ENCODE measurements around the gene MS4A2. TPM values are rescaled to one million over a fixed set of nuclear protein-coding genes. Genes with fewer than 3 reads are reported as not detected.
"Not testable (repeated sequence)": the region's sequence is repeated elsewhere in the genome, so short reads cannot be mapped to it uniquely, and the experiment has no call there.

MS4A2 gene
- total RNA-seq, 1 donor from 2014 or later, result 0.67 TPM

- no peak for DNase-seq (ENCODE audit: low spot score)
- intact Hi-C loops (cut with DNase I), result no loop called here
Observed at GRCh38 chr11:60098508-60098907, 10.0 kb downstream of the MS4A2 start.

GRCh38 chr11:60100516-60100915 lies 12.1 kb downstream of the MS4A2 start:
- intact Hi-C loops (cut with DNase I), result no loop called here
- no peak for DNase-seq (ENCODE audit: low spot score)

DNA sequence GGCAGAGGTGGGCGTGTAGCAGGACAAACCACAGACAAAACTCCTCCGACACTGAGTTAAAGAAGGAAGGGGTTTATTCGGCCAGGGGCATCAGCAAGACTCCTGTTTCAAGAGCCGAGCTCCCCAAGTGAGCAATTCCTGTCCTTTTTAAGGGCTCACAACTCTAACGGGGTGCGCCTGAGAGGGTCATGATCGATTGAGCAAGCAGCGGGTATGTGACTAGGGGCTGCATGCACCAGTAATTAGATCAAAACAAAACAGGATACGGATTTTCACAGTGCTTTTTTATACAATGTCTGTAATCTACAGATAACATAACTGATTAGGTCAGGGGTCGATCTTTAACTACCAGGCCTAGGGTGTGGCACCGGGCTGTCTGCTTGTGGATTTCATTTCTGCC lies 12.9 kb downstream of the MS4A2 start:
- intact Hi-C loops (cut with DNase I); DNase-seq (ENCODE audit: low spot score): not testable (repeated sequence)

GRCh38 chr11:60104471-60105115 lies 16.1 kb downstream of the MS4A2 start:
- intact Hi-C loops (cut with DNase I); DNase-seq (ENCODE audit: low spot score): not testable (repeated sequence)

GRCh38 chr11:60108631-60109030 lies 20.2 kb downstream of the MS4A2 start:
- intact Hi-C loops (cut with DNase I); DNase-seq (ENCODE audit: low spot score): not testable (repeated sequence)

GRCh38 chr11:60111793-60112192 lies 23.3 kb downstream of the MS4A2 start:
- intact Hi-C loops (cut with DNase I), result no loop called here
- no peak for DNase-seq (ENCODE audit: low spot score)

DNA sequence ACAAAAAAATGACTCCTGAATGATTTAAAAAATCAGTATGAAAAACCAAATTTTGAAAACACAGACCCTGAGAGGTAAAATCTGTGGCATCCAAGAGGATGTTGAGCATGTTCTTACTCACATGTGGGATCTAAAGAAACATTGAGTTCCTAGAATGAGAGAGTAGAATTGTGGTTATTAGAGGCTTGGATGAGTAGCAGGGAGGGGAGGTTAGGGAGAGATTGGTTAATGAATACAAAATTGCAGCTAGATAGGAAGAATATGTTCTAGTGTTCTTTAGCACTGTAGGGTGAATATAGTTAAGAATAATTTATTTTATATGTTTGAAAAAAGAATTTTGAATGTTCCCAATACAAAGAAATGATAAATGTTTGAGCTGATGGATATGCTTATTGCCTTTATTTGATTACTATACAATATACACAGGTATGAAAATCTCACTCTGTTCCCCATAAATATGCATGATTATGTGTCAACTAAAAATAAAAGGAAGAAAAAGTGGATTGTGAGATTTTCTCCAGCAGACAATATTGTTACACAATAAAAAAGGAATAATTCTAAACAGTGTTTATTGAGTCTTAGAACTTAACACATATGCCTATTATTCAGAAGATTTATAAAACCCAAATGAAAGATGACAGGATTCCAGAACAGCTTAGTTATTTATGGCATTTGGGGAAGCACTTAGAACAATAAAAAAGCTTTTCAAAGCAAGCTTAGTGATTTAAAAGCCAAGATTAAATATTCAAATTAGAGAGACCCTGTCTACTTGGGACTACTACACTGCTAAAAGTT lies 28.7 kb downstream of the MS4A2 start:
- intact Hi-C loops (cut with DNase I), result no loop called here
- DNase-seq (ENCODE audit: low spot score), result no peak

GRCh38 chr11:60118338-60118737 lies 29.9 kb downstream of the MS4A2 start:
- DNase-seq (ENCODE audit: low spot score), result no peak
- intact Hi-C loops (cut with DNase I), result no loop called here

GRCh38 chr11:60119710-60120109 lies 31.2 kb downstream of the MS4A2 start:
- no peak for DNase-seq (ENCODE audit: low spot score)
- intact Hi-C loops (cut with DNase I), result no loop called here

GRCh38 chr11:60121264-60121663 lies 32.8 kb downstream of the MS4A2 start:
- no peak for DNase-seq (ENCODE audit: low spot score)
- intact Hi-C loops (cut with DNase I), result no loop called here

DNA sequence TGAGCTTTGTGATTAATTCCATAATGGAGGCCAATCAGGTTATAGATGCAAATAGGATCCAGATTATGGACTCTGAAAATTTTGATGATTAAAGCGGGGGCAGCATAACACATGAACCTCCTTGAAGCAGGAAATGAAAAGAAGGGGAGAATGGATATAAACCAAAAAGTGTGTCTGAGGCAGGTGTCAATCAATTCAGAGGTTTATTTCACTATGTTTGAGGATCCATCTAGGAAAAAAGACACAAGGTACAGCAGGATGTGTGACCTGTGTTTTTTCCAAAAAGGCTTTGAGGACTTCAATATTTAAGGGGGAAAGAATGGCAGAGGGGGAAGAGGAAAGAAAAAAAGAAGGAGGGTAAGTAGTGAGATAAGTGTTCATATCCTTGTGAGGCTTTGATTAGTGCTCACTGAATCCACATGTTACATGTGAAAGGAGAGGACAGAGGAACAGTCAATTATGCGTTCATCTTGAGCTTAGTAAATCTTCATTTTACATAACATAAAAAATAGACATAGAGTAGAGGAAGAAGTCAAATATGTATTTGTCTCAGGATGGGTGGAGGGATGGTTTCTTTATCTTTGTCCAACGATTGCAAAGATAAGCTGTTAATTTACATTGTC lies 34.1 kb downstream of the MS4A2 start:
- DNase-seq (ENCODE audit: low spot score), result no peak
- intact Hi-C loops (cut with DNase I), result no loop called here

GRCh38 chr11:60124802-60125432 lies 36.5 kb downstream of the MS4A2 start:
- intact Hi-C loops (cut with DNase I), result no loop called here
- DNase-seq (ENCODE audit: low spot score), result no peak

DNA sequence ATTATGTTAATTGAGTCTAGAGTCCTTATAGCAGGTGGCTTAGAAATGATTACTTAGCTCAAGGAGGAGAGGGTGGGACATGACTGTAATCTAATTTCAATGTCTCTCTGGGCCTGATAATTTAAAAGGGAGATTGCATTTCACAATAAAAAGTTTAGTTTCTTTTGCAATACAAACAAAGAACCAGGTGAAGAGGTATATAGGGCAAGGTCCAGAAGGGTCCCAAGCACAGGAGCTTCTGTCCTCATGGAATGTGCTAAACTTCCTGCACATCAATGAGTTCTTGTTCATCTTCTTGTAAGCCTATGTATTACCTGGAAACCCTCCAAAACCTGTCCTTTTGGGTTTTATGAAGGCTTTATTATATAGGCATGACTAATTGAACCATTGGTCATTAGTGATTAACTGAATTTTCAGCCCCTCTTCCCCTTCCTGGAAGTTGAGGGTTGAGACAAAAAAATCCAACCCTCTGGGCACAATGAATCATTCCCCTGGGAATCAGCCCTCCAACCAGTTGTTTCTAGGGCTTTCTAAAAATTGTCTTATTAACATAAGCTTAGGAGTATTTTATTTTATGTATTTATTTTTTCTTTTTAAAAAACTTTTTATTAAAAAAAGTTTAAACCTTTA lies 37.6 kb downstream of the MS4A2 start:
- intact Hi-C loops (cut with DNase I), result no loop called here
- DNase-seq (ENCODE audit: low spot score), result no peak

GRCh38 chr11:60127311-60127811 lies 38.9 kb downstream of the MS4A2 start:
- intact Hi-C loops (cut with DNase I), result no loop called here
- no peak for DNase-seq (ENCODE audit: low spot score)

DNA sequence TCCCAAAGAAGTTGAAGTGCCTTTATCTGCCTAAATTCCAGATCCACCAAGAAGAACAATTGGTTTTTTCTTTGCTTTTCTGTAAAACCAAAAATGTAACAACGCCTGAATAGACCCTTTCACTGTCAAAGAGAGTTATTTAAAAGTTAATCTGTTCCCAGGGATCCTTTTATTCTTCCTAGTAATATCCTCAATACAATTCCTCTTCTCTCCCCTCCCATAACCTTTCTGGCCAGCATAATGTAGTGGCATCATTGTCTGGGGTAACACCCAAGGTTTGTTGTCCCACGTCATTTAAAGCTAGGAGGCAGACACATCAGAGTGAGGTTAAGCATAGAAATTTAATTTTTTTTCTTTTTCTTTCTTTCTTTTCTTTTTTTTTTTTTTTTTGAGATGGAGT lies 39.9 kb downstream of the MS4A2 start:
- no peak for DNase-seq (ENCODE audit: low spot score)
- intact Hi-C loops (cut with DNase I), result no loop called here

DNA sequence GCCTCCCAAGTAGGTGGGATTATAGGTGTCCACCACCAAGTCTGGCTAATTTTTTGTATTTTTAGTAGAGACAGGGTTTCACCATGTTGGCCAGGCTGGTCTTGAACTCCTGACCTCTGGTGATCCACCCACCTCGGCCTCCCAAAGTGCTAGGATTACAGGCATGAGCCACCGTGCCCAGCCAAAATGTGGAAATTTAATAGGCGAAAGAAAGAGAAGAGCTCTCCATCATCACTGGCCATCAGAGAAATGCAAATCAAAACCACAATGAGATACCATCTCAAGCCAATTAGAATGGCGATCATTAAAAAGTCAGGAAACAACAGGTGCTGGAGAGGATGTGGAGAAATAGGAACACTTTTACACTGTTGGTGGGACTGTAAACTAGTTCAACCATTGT lies 40.4 kb downstream of the MS4A2 start:
- DNase-seq (ENCODE audit: low spot score); intact Hi-C loops (cut with DNase I): not testable (repeated sequence)

DNA sequence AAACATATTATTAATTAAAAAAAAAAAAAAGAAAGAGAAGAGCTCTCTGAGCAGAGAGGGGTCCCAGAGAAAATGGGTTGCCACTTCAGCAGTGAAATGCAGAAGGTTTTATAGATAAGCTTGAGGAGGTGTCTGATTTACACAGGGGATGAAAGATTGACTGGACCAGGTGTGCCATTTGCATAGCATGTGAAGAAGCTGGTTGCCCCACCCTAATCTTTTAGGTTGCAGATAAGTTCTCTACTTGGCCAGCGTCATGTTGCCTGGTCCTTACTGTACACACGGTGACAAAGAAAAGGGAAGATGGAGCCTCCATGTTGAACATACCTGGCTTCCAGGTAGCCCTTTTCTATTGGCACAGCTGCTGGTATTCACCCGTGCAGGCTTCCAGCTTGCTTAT lies 41.4 kb downstream of the MS4A2 start:
- intact Hi-C loops (cut with DNase I), result loop anchor here (5.0 kb wide), 1 partner anchor 308 kb away; no protein-coding TSS in a partner anchor
- no peak for DNase-seq (ENCODE audit: low spot score)

DNA sequence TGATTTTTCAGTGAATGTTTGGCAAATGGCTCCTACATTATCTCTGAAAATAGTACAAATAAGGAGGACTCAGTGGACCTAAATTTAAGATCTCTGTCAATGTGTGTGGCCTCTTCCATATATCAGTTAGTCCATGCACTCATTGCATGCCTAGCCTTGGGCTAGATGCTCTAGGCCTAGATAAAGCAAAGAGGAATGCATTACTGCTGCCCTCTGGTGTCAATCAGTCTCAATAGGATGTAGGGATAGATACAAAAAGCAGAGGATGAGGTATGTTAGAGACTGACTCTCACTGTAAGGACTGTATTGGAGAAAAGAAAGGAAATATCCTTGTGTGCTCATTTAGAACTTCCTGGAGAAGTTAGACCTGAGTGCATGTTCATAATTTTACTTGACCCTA lies 42.0 kb downstream of the MS4A2 start:
- intact Hi-C loops (cut with DNase I), result loop anchor here (5.0 kb wide), 1 partner anchor 308 kb away; no protein-coding TSS in a partner anchor
- DNase-seq (ENCODE audit: low spot score), result no peak

GRCh38 chr11:60131912-60132311 lies 43.4 kb downstream of the MS4A2 start:
- intact Hi-C loops (cut with DNase I), result loop anchor here (5.0 kb wide), 1 partner anchor 310 kb away; no protein-coding TSS in a partner anchor
- DNase-seq (ENCODE audit: low spot score), result no peak
